Psoas muscle (tissue), 8 donors: ENCODE measurements around the gene TIPIN. TPM values are rescaled to one million over a fixed set of nuclear protein-coding genes. Genes with fewer than 3 reads are reported as not detected.
"Not testable (repeated sequence)": the region's sequence is repeated elsewhere in the genome, so short reads cannot be mapped to it uniquely, and the experiment has no call there.

ENCODE experiments used
- ATAC-seq, 4 donors: fragments of 200-7000 bp; cut with Tn5 transposase; one replicate each; pipeline ENCODE4 v1.9.1; 2020; ENCODE audit warnings: moderate library complexity in 3 of 4, mild to moderate bottlenecking in 2 of 4
- DNase-seq, 2 donors: peaks; one replicate each; pipeline ENCODE4 v3.0.0-alpha.2; 2020
- H3K27ac ChIP-seq: fragments of 200-600 bp; one replicate; pipeline ENCODE4 v1.8.0; 2022
- H3K27me3 ChIP-seq, 3 donors: fragments of 200-600 bp in 1 of 3; one replicate each; pipeline versions ENCODE4 v1.6.1 to v1.8.0; 2013 to 2022; ENCODE audit warnings: low read length in 2 of 3, mild to moderate bottlenecking in 2 of 3, moderate library complexity in 1 of 3; ENCODE audit not compliant: insufficient read depth in 3 of 3
- H3K36me3 ChIP-seq, 2 donors: fragments of 200-600 bp in 1 of 2; one replicate each; pipeline versions ENCODE4 v1.6.1 to v1.8.0; 2013 to 2022; ENCODE audit warnings: low read depth in 1 of 2, mild to moderate bottlenecking in 1 of 2, moderate library complexity in 1 of 2; ENCODE audit not compliant: insufficient read depth in 1 of 2
- H3K4me1 ChIP-seq: fragments of 200-600 bp; one replicate; pipeline ENCODE4 v1.8.0; 2022
- H3K4me3 ChIP-seq: fragments of 200-600 bp; one replicate; pipeline ENCODE4 v1.8.0; 2022; ENCODE audit warnings: mild to moderate bottlenecking
- H3K9me3 ChIP-seq: fragments of 200-600 bp; one replicate; pipeline ENCODE4 v1.8.0; 2022
- CTCF ChIP-seq: fragments of 200-600 bp; IDR thresholded peaks from one replicate; pipeline ENCODE4 v1.8.0; 2022; ENCODE audit warnings: antibody characterized with exemption
- WGBS, 3 donors: extraction: QIAGEN DNeasy Blood & Tissue Kit; methylation state at CpG; one replicate each; pipeline versions ENCODE4 v1.1.6 to v1.1.7; 2013; 5-methylcytosine and 5-hydroxymethylcytosine counted together
- intact Hi-C, 2 donors: fragments of 100-400 bp; cut with DNase I; formaldehyde crosslinking; loops; one replicate each; pipeline versions ENCODE4 v1.11.0 to v1.14.2; 2022
- polyA plus RNA-seq, 3 donors: library from polyadenylated mRNA; stranded (reverse); fragments of 200-250 nt; gene quantifications; one replicate each; pipeline ENCODE4 v1.2.3, GENCODE V29; 2013
- total RNA-seq, 4 donors: library from RNA; stranded (reverse); fragmentation: NEBNext Ultra II Directional in 2 of 4; extraction: Animal tissue kit (Norgen Biotek cat#: 25700) in 2 of 4; gene quantifications; one replicate each; pipeline versions ENCODE4 v1.2.1 to v1.2.4, GENCODE V29; 2021 to 2023
- donor health status: healthy with polysubstance abuse.
- donor health status: DM: no; HTN: no; CAD: no; lungs with moderate emphysema.
- donor health status: Bipolar disorder and iron deficiency.
- donor health status: healthy.
- donor health status: DM: yes; HTN: yes; CAD: no.
- donor health status: DM: no; HTN: no; CAD: no.
- donor health status: DM: no; HTN: no; CAD: no.
- donor health status: DM: yes; HTN: yes; CAD: no.

The TIPIN gene
- total and polyA plus RNA-seq, 7 donors: 3.1 to 7.5 (median 4.9) TPM

DNA sequence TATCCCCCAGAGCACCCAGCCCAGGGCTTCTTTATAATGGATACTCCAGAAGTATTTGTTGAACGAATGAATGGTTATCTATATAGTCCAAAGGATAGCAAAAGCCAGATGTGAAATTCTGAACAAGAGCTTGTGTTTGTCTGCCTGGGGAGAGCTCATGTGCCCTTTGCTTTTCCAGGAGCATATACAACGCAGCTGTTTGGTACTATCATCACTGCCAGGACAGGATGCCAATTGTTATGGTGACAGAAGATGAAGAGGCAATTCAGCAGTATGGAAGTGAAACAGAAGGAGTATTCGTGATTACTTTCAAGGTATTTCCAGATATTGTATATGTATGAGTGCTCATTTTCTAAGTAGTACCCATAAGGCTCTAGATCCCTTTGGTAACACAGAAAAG is 48.0 kb downstream of the TIPIN start:
- H3K4me1 ChIP-seq: no peaks in the 10 kb centered on the region
- H3K36me3 ChIP-seq: peaks cover 8 to 84% of the 10 kb centered on the region in 2 donors
- no peak overlapping the region for H3K4me3 ChIP-seq
- H3K27ac ChIP-seq: no peak overlapping the region
- ATAC-seq: no peak
- WGBS, 3 donors: 62 to 69% (median 66%) methylated on average over 3 of the region's 3 CpGs
- intact Hi-C loops: no loop called here
- no peaks in the 10 kb centered on the region for H3K27me3 ChIP-seq
- H3K9me3 ChIP-seq: no peaks in the 10 kb centered on the region
- no peak for DNase-seq
- TF ChIP-seq CTCF: no peak

GRCh38 chr15:66306381-66306780 is 50.1 kb downstream of the TIPIN start:
- H3K36me3 ChIP-seq: peaks cover 8 to 79% of the 10 kb centered on the region in 2 donors
- no peak for DNase-seq
- no peak for TF ChIP-seq CTCF
- no peak for ATAC-seq
- 79 to 94% (median 93%) methylated on average over 3 of the region's 3 CpGs for WGBS, 3 donors
- H3K27me3 ChIP-seq: no peaks in the 10 kb centered on the region
- intact Hi-C loops: no loop called here
- no peak overlapping the region for H3K4me3 ChIP-seq
- H3K9me3 ChIP-seq: no peaks in the 10 kb centered on the region
- H3K27ac ChIP-seq: no peak overlapping the region
- H3K4me1 ChIP-seq: no peaks in the 10 kb centered on the region

DNA sequence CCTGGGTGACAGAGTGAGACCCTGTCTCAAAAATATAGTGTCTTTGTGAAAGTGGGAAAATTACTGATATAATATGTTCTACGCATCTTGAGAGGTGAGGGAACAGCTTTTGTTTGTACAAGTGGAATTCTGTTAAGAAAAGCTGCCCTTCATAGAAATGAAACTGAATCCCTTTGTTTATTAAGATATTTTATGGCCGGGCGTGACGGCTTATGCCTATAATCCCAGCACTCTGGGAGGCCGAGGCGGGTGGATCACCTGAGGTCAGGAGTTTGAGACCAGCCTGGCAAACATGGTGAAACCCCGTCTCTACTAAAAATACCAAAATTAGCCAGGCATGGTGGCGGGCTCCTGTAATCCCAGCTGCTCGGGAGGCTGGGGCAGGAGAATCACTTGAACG is 52.1 kb downstream of the TIPIN start:
- peaks cover 8 to 77% of the 10 kb centered on the region in 2 donors for H3K36me3 ChIP-seq
- ATAC-seq, H3K27ac ChIP-seq, H3K27me3 ChIP-seq, DNase-seq, H3K4me1 ChIP-seq, intact Hi-C loops, H3K9me3 ChIP-seq, H3K4me3 ChIP-seq: not testable (repeated sequence)
- WGBS, 3 donors: 50 to 79% (median 68%) methylated on average over 10 of the region's 10 CpGs

DNA sequence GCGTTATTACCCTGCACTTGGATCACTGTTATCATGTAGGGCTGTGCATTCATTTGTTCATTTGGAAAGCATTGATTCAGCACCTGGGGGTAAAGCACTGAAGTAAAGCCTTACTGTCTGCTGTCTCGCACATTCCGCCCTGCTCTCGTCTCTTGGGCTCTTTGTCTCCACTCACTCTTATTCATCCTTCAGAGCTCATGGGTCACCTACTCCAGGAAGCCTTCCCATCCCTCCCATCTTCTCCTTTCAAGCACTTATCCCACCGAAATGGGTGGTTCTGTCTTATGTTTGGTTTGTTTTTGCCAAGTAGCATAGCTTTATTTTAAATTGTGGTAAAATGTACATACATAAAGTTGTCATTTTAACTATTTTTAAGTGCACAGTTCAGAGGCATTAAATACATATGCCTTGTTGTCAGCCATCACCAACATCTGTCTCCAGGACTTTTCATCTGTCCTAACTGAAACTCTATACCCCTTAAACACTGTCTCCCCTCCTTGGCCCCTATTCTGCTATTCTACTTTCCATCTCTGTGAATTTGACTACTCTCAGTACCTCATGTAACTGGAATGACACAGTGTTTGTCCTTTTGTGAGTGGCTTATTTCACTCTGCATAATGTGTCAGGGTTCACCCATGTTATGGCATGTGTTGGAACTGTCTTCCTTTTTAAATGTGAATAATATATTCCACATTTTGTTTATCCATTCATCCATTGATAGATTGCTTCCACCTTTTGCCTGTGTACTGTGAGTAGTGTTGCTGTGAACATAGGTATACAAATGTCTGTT is 53.8 kb downstream of the TIPIN start:
- TF ChIP-seq CTCF: no peak
- Histone ChIP-seq H3K36me3 (peaks cover 4 to 71% of the 10 kb centered on the region in 2 donors), H3K27me3 (no peaks in the 10 kb centered on the region), H3K27ac (no peak overlapping the region), H3K4me1 (no peaks in the 10 kb centered on the region), H3K9me3 (no peaks in the 10 kb centered on the region), H3K4me3 (no peak overlapping the region)
- DNase-seq: no peak
- no peak for ATAC-seq
- 97 to 99% (median 99%) methylated on average over 5 of the region's 5 CpGs for WGBS, 3 donors
- intact Hi-C loops: no loop called here

DNA sequence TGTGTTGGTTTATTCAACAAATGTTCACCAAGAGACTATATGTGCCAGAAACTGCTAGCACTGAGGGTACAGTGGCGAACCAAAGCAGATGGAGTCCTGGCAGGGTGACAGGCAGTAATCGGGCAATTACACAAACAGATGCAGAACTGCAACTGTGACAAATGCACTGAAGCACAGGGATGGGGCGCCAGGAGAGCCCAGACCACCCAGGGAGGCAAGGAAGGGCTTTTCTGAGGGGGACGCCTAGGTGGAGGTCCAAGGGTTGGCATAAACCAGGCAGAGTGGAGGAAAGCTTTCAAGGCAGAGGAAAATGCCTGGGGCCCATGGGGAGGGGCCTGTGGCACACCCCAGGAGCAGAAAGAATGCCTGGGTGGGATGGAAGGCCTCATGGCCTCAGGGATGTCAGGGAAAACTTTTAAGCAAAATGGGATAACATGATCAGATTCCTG is 57.7 kb downstream of the TIPIN start:
- Histone ChIP-seq H3K4me3 (no peak overlapping the region), H3K27ac (no peak overlapping the region), H3K27me3 (no peaks in the 10 kb centered on the region), H3K9me3 (no peaks in the 10 kb centered on the region), H3K36me3 (peaks cover 0 to 53% of the 10 kb centered on the region in 2 donors), H3K4me1 (peaks cover 11% of the 10 kb centered on the region)
- DNase-seq (no peak), ATAC-seq (no peak)
- no peak for TF ChIP-seq CTCF
- intact Hi-C loops: no loop called here
- WGBS, 3 donors: 48 to 72% (median 62%) methylated on average over 4 of the region's 4 CpGs
